ENCODE measurements around the gene PSENEN. TPM values are rescaled to one million over a fixed set of nuclear protein-coding genes. Genes with fewer than 3 reads are reported as not detected.
"Not testable (repeated sequence)": the region's sequence is repeated elsewhere in the genome, so short reads cannot be mapped to it uniquely, and the experiment has no call there.

The PSENEN gene
- total RNA-seq, 1 experiment from 2014 or later: 69.7 TPM

DNA sequence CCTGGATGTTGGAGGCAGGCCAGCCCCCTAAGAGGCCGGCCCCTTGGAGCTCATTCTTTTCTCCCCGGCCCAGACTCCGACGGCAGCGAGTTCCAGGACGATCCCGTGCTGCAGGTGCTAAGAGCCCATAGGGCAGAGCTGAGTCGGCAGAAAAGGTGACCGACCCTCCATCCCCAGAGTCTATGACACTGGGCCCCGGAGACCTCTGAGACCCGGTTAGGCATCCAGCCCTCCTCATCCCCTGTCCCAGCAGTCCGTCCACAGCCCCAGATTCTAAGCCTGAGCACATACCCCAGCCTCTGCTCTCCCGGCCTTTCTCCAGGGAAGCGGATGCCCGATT lies 22.6 kb downstream of the PSENEN start:
- Histone ChIP-seq H3K23me2 (ENCODE audit: insufficient read length, low read depth, low read length, poor library complexity, severe bottlenecking) (no peaks in the 10 kb centered on the region), H4K20me1 (ENCODE audit: control insufficient read depth, insufficient read depth, insufficient read length) (no peaks in the 10 kb centered on the region), H3K18ac (ENCODE audit: insufficient read length, low read depth, low read length) (no peak overlapping the region), H2BK5ac (ENCODE audit: insufficient read length, low read length) (no peak overlapping the region), H3K9ac (ENCODE audit: extremely low read depth, insufficient read length, low read length) (no peak overlapping the region), H3K23ac (ENCODE audit: insufficient read length, low read depth, low read length) (no peak overlapping the region), H4K5ac (ENCODE audit: insufficient read length, low read depth, low read length) (no peak overlapping the region), H3K56ac (ENCODE audit: insufficient read length, low read depth, low read length) (no peak overlapping the region), H2AK5ac (ENCODE audit: insufficient read length, low read length) (no peak overlapping the region), H2BK20ac (ENCODE audit: low read depth, low read length, poor library complexity, severe bottlenecking) (no peak overlapping the region), H2BK12ac (ENCODE audit: insufficient read length, low read depth, low read length) (no peak overlapping the region), H2BK15ac (ENCODE audit: low read depth, low read length) (no peak overlapping the region), H3T11ph (ENCODE audit: low read length) (no peak overlapping the region), H3K4ac (ENCODE audit: low read depth, low read length) (no peak overlapping the region), H3K27ac (ENCODE audit: insufficient read length, low read depth, low read length) (no peak overlapping the region), H3K27me3 (ENCODE audit: insufficient read depth, low read length) (no peaks in the 10 kb centered on the region), H2BK120ac (ENCODE audit: low read depth, low read length, poor library complexity, severe bottlenecking) (no peak overlapping the region), H3K9me3 (ENCODE audit: control insufficient read depth, low read depth, low read length) (no peaks in the 10 kb centered on the region), H3K79me2 (ENCODE audit: insufficient read depth, low read length) (no peaks in the 10 kb centered on the region), H3K14ac (ENCODE audit: insufficient read depth, low read length) (no peak overlapping the region), H4K91ac (ENCODE audit: insufficient read length, low read depth, low read length) (no peak overlapping the region), H3K4me1 (ENCODE audit: insufficient read depth, low read length) (no peaks in the 10 kb centered on the region), H4K8ac (replicated peaks; ENCODE audit: insufficient read length, low read depth, low read length) (no peak overlapping the region), H3K79me1 (ENCODE audit: insufficient read depth, low read depth, low read length, poor library complexity, severe bottlenecking) (no peaks in the 10 kb centered on the region), H3K4me2 (ENCODE audit: insufficient read depth, insufficient read length, low read length) (no peak overlapping the region), H2AFZ (ENCODE audit: low read length) (no peak overlapping the region)
- WGBS (ENCODE audit: extremely low coverage, insufficient read length, low lambda C conversion rate): no CpG with 5 or more reads among the region's 15 CpGs
- DNase-seq: no peak
- H3K27ac Mint-ChIP-seq: no peak overlapping the region
- H3K36me3 Mint-ChIP-seq (ENCODE audit: insufficient read depth in 1 of 3, low read depth in 3 of 3): peaks cover 4 to 29% (median 28%) of the 10 kb centered on the region in 3 experiments
- TF ChIP-seq, protein P1, sequence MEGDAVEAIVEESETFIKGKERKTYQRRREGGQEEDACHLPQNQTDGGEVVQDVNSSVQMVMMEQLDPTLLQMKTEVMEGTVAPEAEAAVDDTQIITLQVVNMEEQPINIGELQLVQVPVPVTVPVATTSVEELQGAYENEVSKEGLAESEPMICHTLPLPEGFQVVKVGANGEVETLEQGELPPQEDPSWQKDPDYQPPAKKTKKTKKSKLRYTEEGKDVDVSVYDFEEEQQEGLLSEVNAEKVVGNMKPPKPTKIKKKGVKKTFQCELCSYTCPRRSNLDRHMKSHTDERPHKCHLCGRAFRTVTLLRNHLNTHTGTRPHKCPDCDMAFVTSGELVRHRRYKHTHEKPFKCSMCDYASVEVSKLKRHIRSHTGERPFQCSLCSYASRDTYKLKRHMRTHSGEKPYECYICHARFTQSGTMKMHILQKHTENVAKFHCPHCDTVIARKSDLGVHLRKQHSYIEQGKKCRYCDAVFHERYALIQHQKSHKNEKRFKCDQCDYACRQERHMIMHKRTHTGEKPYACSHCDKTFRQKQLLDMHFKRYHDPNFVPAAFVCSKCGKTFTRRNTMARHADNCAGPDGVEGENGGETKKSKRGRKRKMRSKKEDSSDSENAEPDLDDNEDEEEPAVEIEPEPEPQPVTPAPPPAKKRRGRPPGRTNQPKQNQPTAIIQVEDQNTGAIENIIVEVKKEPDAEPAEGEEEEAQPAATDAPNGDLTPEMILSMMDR (conservative IDR thresholded peaks at IDR 0.05): no peak
- no peaks in the 10 kb centered on the region for H3K9me3 Mint-ChIP-seq
- H3K4me3 Mint-ChIP-seq: no peak overlapping the region
- H3K4me1 Mint-ChIP-seq: peaks cover 7 to 8% of the 10 kb centered on the region in 2 experiments
- peaks cover 17% of the 10 kb centered on the region for H3K27me3 Mint-ChIP-seq (ENCODE audit: low read depth)

DNA sequence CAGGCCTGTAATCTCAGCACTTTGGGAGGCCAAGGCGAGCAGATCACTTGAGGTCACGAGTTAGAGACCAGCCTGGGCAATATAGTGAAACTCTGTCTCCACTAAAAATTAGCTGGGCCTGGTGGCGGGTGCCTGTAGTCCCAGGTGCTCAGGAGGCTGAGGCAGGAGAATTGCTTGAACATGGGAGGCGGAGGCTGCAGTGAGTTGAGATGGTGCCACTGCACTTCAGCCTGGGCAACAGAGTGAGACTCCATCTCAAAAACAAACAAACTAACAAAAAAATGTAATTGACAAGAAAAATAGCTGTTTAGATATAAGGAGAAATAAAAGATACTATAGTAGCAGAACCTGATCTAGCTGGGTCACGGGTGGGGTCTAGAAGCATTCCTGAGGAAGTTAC lies 26.9 kb downstream of the PSENEN start:
- not testable (repeated sequence) for H3K9ac ChIP-seq (ENCODE audit: extremely low read depth, insufficient read length, low read length); H3K27me3 ChIP-seq (ENCODE audit: insufficient read depth, low read length); DNase-seq; H3K27ac ChIP-seq (ENCODE audit: insufficient read length, low read depth, low read length); H4K91ac ChIP-seq (ENCODE audit: insufficient read length, low read depth, low read length); H3K27ac Mint-ChIP-seq; H4K8ac ChIP-seq (replicated peaks; ENCODE audit: insufficient read length, low read depth, low read length); H3K23me2 ChIP-seq (ENCODE audit: insufficient read length, low read depth, low read length, poor library complexity, severe bottlenecking); H2AK5ac ChIP-seq (ENCODE audit: insufficient read length, low read length); H3K79me2 ChIP-seq (ENCODE audit: insufficient read depth, low read length); H3K4ac ChIP-seq (ENCODE audit: low read depth, low read length); H2AFZ ChIP-seq (ENCODE audit: low read length); H3T11ph ChIP-seq (ENCODE audit: low read length); H3K9me3 ChIP-seq (ENCODE audit: control insufficient read depth, low read depth, low read length); H3K4me1 ChIP-seq (ENCODE audit: insufficient read depth, low read length); H2BK20ac ChIP-seq (ENCODE audit: low read depth, low read length, poor library complexity, severe bottlenecking); H3K14ac ChIP-seq (ENCODE audit: insufficient read depth, low read length); H2BK15ac ChIP-seq (ENCODE audit: low read depth, low read length); H4K5ac ChIP-seq (ENCODE audit: insufficient read length, low read depth, low read length); H3K18ac ChIP-seq (ENCODE audit: insufficient read length, low read depth, low read length); H2BK5ac ChIP-seq (ENCODE audit: insufficient read length, low read length); H3K23ac ChIP-seq (ENCODE audit: insufficient read length, low read depth, low read length); H3K9me3 Mint-ChIP-seq; H4K20me1 ChIP-seq (ENCODE audit: control insufficient read depth, insufficient read depth, insufficient read length); H3K79me1 ChIP-seq (ENCODE audit: insufficient read depth, low read depth, low read length, poor library complexity, severe bottlenecking); H2BK120ac ChIP-seq (ENCODE audit: low read depth, low read length, poor library complexity, severe bottlenecking); H2BK12ac ChIP-seq (ENCODE audit: insufficient read length, low read depth, low read length); H3K56ac ChIP-seq (ENCODE audit: insufficient read length, low read depth, low read length); H3K4me2 ChIP-seq (ENCODE audit: insufficient read depth, insufficient read length, low read length); H3K4me3 Mint-ChIP-seq
- H3K4me1 Mint-ChIP-seq: peaks cover 27 to 30% of the 10 kb centered on the region in 2 experiments
- WGBS (ENCODE audit: extremely low coverage, insufficient read length, low lambda C conversion rate): no CpG with 5 or more reads among the region's 5 CpGs
- H3K36me3 Mint-ChIP-seq (ENCODE audit: insufficient read depth in 1 of 3, low read depth in 3 of 3): peaks cover 4 to 17% (median 9%) of the 10 kb centered on the region in 3 experiments
- peaks cover 40% of the 10 kb centered on the region for H3K27me3 Mint-ChIP-seq (ENCODE audit: low read depth)
